Stimulated activated CD8-positive, alpha-beta memory T cell treated with anti-CD3 and anti-CD28 coated beads, Interleukin-15, amount 100 ng/mL, for 1 hour (primary cell): ENCODE results near the gene RRAGA.
"Not testable (repeated sequence)": the region's sequence is repeated elsewhere in the genome, so short reads cannot be mapped to it uniquely, and the experiment has no call there.

Experiments used
- DNase-seq: peaks from one replicate; pipeline ENCODE4 v3.0.0-alpha.2; 2020; ENCODE audit warnings: low read depth

Gene RRAGA, protein sequence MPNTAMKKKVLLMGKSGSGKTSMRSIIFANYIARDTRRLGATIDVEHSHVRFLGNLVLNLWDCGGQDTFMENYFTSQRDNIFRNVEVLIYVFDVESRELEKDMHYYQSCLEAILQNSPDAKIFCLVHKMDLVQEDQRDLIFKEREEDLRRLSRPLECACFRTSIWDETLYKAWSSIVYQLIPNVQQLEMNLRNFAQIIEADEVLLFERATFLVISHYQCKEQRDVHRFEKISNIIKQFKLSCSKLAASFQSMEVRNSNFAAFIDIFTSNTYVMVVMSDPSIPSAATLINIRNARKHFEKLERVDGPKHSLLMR

DNA sequence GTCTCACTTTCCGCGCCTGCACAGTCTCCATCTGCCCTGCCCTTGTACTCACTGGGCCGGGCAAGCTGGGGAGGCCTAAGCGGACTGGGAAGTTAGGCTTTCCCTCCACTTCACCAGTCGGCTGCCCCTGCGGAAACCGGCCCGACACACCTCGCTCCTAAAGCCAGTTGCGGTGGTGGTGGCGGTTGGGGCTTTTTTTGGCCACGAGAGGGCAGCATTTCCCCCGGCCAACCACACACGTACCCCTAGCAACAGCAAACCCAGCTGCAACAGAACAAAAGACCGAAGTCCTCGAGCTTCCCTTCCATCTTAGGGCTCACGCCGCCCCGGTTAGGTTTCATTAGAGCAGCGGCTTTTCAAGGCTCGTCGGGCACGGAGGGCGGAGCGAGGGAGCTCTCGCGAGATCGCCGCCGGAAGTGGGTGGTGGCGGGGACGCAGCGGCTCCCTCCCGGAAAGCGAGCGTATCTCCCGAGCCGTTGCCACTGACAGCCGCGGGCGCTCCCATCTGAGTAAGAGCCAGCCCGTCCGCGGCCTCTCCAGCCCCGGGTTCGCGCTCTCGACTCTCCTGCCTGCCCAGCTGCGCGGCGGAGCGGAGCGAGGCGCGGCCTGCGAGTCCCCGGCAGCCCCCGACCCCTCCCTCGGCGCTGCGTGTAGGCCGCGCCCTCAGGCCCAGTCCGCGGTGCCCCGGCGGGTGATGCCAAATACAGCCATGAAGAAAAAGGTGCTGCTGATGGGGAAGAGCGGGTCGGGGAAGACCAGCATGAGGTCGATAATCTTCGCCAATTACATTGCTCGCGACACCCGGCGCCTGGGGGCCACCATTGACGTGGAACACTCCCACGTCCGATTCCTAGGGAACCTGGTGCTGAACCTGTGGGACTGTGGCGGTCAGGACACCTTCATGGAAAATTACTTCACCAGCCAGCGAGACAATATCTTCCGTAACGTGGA lies at the start of gene RRAGA:
Gene RRAGA, plus strand, starts transcription at position 462 of the 951 bp plus-strand sequence. Its CDS starts 233 bp downstream, at position 695.
- DNase-seq, result peak; percentile 86

- DNase-seq, result no peak
Measured at GRCh38 chr9:19000133-19000532, 49.1 kb upstream of the RRAGA start.

- no peak for DNase-seq
Measured at GRCh38 chr9:19009391-19009965, 39.7 kb upstream of the RRAGA start.

DNA sequence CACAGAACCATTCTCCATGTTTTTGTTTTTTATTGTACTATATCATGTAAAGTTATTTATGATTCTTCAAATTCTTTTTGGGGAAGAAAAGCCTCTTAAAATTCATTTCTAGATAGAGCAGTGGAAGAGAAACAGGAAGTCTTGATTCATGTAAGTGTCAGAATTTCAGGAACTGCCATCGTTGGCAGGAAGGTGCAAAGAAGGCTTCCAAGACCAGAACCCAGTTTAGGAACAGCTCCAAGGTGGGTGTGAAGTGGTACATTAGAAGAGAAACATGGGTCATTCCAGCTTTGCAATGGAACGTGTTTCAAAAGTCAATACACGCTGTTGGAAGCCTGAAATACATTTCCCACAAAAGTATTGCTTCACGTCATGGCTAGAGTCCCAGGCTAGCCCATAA lies 31.0 kb upstream of the RRAGA start:
- no peak for DNase-seq

- no peak for DNase-seq
Measured at GRCh38 chr9:19020886-19021455, 28.3 kb upstream of the RRAGA start.

DNA sequence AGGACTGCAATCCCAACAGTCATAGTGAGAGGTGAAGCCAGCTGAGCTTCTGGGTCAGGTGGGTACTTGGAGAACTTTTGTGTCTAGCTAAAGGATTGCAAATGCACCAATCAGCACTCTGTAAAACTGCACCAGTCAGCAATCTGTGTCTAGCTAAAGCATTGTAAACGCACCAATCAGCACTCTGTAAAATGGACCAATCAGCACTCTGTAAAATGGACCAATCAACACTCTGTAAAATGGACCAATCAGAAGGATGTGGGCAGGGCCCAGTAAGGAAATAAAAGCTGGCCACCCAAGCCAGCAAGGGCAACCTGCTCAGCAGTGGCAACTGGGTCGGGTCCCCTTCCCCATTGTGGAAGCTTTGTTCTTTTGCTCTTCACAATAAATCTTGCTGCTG lies 27.6 kb upstream of the RRAGA start:
- DNase-seq, result not testable (repeated sequence)

GRCh38 chr9:19022206-19022605 lies 27.0 kb upstream of the RRAGA start:
- no peak for DNase-seq

- DNase-seq, result no peak
Measured at GRCh38 chr9:19023078-19023477, 26.1 kb upstream of the RRAGA start.

DNA sequence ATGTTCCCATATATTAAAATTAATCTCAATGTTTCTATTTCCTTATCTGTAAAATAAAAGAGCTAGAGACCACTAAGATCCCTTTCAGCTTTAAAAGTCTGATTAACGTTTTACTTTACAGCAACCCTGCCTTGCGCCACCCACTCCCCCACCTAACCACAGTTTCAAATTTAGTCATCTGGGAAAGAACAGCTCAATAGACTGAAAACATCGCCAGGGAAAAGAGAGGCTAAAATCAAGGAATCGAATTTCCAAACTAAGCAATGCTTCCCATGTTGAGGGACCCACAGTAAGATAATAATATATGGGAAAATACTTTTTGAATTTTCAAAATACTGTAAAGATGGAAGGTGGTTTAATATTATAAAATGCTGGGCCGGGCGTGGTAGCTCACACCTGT lies 22.9 kb upstream of the RRAGA start:
- no peak for DNase-seq

DNA sequence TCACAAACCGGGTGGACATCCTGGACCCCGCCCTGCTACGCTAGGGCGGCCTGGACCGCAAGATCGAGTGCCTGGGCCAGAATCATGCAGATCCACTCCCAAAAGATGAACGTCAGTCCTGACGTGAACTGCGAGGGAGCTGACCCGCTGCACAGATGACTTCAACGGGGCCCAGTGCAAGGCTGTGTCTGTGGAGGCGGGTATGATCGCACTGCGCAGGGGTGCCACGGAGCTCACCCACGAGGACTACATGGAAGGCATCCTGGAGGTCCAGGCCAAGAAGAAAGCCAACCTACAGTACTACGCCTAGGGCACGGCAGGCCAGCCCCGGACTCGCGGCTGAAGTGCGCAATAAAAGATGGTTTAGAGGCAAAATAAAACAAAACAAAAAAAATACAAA lies 21.4 kb upstream of the RRAGA start:
- no peak for DNase-seq

GRCh38 chr9:19028835-19029451 lies 20.3 kb upstream of the RRAGA start:
- no peak for DNase-seq

GRCh38 chr9:19030899-19031298 lies 18.3 kb upstream of the RRAGA start:
- DNase-seq, result no peak

DNA sequence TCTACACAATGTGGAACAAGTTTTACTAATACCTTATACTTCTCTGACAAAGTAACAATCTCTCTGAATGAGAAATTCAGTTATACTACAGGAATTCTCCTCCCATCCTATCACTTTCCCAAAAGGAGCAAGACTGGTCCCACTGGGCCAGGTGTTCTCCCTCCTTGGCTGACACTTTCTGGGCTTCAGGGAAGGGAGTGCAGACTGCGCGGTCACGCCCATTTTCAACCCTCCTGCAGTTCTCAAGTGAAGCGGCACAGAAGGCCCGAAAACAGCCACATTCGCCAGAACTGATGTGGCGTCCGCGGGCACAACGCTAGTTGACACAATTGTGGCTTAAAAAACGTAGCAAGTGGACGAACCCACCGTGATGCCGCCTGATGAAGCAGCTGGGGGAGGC lies 16.8 kb upstream of the RRAGA start:
- no peak for DNase-seq

- no peak for DNase-seq
Measured at GRCh38 chr9:19033015-19033414, 16.2 kb upstream of the RRAGA start, which contains the start of gene SAXO1. Gene SAXO1 (minus strand): TSS chr9:19033209. CDS start chr9:19032908, 301 bp downstream.

DNA sequence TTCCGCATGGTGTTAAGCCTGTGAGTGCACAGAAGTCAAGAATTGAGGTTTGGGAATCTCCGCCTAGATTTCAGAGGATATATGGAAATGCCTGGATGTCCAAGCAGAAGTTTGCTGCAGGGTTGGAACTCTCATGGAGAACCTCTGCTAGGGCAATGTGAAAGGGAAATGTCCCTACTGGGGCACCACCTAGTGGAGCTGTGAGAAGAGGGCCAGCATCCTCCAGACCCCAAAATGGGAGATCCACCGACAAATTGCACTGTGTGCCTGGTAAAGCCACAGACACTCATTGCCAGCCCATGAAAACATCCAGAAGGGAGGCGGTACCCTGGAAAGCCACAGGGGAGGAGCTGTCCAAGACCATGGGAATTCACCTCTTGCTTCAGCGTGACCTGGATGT lies 12.6 kb upstream of the RRAGA start:
- DNase-seq, result no peak

GRCh38 chr9:19049917-19050636 lies 850 bp downstream of the RRAGA start:
- DNase-seq, result no peak

GRCh38 chr9:19050637-19051591 lies 1.7 kb downstream of the RRAGA start:
- DNase-seq, result no peak

GRCh38 chr9:19057033-19057432 lies 7.8 kb downstream of the RRAGA start:
- DNase-seq, result no peak

GRCh38 chr9:19074229-19074628 lies 25.0 kb downstream of the RRAGA start:
- DNase-seq, result no peak

GRCh38 chr9:19074836-19075235 lies 25.6 kb downstream of the RRAGA start:
- no peak for DNase-seq
